Stimulated activated CD8-positive, alpha-beta memory T cell treated with anti-CD3 and anti-CD28 coated beads, Interleukin-12 subunit alpha, Interleukin-12 subunit beta, amount 100 ng/mL, for 4 hours (primary cell): ENCODE measurements around the gene FBLN2.

Experiments
- DNase-seq: peaks from one replicate; pipeline ENCODE4 v3.0.0-alpha.2; 2020; ENCODE audit warnings: low read depth

The FBLN2 gene

DNA sequence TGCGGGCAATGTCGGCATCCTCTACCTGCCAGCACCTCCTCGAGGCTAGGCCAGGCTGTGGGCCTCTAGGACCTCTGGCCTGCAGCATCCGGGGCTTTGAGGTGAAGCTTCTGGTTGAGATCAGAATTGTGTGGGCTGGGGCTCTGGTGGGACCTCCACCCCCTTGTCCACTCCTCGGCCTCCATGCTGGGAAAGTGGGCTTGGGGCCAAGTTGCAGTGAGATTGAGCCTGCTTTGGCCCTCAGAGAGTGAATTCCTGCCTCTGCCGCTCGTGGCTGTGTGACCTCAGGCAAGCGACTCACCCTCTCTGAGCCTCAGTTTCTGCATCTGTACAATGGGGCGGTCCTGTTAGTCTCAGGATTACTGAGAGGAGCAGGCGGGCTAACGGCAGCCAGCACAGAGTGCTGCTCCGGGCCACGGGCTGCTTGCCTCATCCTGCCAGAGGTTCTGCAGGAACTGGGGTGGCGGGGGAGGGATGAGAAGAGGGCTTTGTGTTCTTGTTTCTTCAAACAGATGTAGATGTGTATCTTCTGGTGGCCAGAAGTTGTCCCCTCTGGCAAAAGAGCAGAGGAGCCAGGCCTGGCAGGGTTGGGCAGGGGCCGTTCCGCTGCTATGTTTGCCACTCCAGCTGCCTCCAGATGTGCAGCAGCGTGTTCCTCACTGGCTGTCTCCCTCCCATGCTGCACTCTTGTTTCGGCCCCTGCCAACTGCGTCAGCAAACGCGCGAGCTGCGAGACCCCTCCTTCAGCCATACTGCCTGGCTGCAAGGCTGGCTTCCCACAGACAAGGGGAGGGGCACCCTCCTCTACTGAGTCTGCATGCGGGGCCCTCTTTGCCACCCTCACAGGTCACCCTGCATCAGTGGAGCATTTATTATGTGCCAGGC lies 33.7 kb downstream of the FBLN2 start:
- DNase-seq = no peak

GRCh38 chr3:13583251-13584180 lies 34.6 kb downstream of the FBLN2 start:
- no peak for DNase-seq

GRCh38 chr3:13584427-13584891 lies 35.5 kb downstream of the FBLN2 start:
- no peak for DNase-seq

- no peak for DNase-seq
Measured at GRCh38 chr3:13584901-13585300, 36.0 kb downstream of the FBLN2 start.

DNA sequence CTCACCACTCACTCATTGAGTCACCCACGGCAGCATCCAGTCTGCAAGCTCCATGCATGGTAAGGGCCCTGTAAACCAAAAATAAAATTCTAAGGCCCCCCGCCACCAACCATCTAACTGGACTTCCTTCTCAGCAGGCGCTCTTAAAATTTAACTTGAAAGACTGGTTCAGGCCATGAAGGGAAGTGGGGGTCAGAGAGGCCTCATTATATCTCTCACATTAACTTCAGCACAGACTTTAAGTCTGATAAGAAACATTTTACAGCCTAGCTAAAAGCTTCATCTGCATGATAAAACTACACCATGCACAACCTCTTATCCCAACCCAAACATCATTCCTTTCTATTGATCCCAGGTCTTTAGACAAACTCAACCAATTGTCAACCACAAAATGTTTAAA lies 38.5 kb downstream of the FBLN2 start:
- no peak for DNase-seq

- no peak for DNase-seq
Measured at GRCh38 chr3:13588221-13588701, 39.3 kb downstream of the FBLN2 start.

DNA sequence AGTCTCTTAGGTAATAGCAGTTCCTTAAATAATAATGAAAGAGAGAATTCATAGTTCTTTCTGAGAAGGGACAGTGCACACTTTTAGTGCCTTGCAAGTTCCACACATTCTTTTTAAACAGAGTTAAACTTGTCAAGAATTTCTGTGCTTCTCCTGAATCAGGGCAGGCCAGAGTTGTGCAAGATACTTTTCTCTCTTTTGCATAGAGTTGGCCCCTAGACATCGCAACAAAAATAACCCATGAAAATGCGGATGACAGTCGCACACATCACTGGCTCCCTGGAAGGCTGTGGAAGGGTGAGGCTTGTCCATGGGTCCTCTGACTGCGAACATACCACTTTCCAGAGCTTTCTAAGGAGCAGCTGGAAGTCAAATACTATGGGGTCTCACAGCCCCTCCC lies 40.1 kb downstream of the FBLN2 start:
- no peak for DNase-seq

DNA sequence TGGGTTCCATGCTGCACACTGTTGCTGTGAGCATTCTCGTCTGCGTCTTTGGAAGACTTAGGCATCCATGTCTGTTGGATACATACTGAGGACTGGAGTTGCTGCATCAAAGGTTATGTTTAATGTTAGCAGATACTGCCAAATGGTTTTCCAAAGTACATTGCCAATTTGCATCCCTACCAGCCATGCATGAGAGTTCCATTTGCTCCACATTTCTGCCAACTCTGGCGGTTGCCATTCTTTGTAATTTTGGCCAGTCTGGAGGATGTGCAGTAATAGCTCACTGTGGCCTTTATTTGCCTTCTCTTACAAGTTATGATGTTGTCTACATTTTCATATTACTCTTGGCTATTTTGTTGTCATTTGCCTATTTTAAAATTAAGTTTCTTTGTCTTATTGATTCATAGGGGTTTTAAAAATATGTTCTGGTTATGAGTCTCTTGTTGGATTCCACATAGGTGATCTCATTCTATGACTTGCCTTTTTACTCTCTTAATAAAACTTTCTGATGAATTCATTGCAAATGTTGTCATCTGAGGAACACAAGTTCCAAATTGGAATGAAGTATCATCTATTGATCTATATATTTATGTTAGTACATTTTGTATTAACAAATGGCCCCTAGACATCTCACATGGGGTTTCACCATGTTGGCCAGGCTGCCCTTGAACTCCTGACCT lies 42.1 kb downstream of the FBLN2 start:
- DNase-seq = no peak

DNA sequence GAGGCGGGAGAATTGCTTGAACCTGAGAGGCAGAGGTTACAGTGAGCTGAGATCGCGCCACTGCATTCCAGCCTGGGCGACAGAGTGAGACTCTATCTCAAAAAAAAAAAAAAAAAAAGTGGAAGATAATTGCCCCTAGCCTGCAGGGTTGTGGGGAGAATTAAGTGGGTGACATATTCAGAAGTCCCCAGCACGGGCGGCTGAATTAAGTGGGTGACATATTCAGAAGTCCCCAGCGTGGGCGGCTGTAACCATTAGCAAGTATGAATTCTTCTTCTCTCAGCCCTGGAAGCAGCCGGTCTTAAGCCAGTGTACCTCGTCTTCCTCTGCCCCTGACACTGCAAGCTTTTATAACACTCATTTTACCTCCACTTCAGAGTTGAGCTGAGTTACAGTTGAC lies 44.7 kb downstream of the FBLN2 start:
- DNase-seq = no peak

DNA sequence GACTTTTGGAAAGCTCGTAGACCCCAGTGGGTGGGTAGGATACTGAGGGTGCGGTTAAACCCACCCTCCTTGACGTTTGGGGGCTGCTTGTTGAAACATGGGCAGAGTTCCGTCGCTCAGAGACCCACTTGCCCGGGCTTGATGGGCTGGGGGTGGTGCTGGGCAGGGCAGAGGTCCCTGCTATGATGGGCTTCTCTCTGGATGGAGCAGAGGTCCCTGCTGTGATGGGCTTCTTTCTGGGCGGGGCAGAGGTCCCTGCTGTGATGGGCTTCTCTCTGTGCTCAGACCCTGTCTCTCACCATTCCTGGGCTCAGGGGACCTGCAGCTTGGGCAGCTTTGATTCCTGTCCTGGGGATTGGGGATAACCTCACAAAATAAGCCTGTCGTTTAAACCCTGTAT lies 45.2 kb downstream of the FBLN2 start:
- DNase-seq = no peak

GRCh38 chr3:13594991-13595421 lies 46.1 kb downstream of the FBLN2 start:
- no peak for DNase-seq

GRCh38 chr3:13595485-13595884 lies 46.6 kb downstream of the FBLN2 start:
- no peak for DNase-seq

DNA sequence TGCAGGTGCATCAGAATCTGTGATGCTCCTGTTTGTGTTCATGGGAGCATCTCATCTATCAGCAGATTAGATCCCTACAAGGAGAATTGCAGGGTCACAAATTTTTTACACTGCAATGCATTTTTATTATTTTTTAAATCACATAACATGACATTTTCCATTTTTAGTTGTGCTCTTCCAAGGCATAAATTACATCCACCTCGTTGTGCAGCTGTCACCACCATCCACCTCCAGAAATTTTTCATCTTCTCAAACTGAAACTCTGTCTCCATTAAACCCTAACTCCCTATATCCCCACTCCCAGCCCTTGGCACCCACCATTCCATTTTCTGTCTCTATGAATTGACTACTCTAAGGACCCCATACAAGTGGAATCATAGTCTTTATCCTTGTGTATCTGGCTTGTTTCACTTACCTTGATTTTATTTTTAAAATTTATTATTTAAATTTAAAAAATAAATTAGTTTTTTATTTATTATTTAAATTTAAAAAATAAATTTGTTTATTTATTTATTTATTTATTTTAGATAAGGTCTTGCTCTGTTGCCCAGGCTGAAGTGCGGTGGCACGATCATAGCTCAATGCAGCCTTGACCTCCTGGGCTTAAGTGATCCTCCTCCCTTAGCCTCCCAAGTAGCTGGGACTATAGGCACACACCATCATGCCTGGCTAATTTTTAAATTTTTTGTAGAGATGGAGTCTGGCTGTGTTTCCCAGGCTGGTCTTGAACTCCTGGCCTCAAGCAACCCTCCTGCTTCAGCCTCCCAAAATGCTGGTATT lies 47.7 kb downstream of the FBLN2 start:
- DNase-seq = no peak

- no peak for DNase-seq
Measured at GRCh38 chr3:13597661-13598060, 48.7 kb downstream of the FBLN2 start.

DNA sequence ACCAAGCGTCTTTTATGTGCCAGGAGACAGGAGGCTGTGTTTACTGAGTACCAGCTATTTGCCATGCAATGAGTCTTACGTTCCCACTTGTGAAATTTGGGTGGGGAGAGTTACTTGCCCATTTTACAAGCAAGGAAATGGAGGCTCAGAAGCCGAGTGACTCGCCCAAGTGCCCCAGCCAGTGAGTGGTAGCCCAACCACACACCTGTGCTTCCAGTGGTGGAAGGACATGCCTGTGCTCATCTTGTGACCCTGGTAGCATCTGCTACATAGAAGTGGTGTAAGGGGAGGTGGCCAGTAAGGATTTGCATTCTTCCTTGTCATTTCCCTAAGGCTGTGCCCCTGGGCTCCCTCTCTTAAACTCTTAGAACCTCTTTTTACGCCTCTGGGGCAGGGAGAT lies 49.3 kb downstream of the FBLN2 start:
- DNase-seq = no peak

DNA sequence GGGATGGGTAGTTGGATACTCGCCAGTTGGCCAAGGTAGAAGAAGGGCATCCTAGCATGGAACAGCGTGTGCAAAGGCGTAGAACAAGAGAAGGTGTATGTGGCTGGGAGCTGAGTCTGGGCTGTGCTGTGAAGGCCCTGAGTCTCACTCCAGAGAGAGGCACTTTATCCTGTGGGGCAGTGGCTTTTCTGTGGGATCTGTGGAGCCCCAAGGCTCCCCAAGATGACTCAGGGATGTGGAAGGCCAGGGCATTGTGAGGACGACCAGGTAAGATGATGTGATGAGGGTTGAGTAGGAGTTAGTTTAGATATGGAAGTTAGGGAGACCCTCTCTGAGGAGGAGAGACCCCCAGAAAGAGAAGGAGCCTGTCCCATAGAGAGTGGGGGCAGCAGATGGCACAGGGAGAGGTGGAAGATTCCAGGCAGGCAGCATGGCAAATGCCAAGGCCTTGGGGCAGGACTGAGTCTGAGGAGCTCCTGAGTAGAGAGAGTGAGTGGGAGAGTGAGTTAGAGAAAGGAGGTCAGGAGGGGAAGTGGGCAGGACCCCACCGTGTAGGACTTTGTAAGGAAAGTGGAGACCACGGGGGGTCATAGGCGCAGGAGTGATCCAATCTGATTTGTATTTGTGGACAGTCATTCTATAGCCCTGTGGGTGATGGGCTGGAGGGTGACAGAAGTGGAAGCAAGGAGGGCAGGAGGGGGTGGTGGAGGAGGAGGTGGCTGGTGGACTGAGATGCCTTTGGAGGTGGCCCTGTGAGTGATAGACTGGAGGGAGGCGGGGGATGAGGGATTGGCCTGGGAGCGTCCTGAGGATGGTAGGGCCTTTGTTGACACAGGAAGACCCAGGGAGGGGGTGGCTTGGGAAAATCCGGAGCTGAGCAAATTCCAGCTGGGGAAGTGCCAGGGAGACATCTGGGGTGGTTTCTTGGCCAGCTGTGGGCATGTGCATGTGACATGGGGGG lies 50.3 kb downstream of the FBLN2 start:
- DNase-seq = no peak

GRCh38 chr3:13599887-13600450 lies 51.0 kb downstream of the FBLN2 start:
- no peak for DNase-seq

DNA sequence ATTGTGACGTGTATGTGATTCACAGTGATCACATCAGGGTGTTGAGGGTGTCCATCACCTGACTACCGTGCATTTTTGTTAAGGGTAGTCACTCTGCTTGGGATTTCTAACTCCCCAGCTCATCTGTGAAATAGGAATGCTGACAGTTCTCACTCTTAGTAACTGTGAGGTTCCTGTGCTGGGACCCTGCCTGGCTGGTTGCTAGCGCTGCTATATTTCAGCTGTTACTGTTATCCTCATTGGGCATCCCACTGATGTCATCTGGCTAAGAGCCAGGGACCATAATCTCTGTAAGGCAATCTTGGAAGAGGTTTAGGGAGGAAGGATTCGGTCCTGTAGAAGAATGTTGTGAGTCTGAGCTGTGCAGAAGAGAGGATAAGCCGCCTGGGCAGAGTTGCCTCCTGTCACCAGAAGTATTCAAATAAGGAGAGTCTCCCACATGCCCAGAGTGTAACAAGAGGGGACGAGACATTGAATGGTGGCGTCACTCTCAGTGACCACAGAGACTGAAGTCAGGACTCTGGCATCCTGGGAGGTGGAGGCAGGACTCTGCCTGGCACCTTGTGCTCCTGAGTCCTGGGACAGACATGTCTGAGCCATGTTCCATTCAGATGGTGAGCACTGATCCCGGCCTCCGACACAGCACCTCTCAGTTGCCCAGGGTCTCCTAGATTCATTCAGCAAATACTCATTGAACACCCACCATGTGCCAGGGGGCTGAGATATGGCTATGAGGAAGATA lies 52.2 kb downstream of the FBLN2 start:
- DNase-seq = no peak

GRCh38 chr3:13601692-13602080 lies 52.8 kb downstream of the FBLN2 start:
- DNase-seq = no peak
